Measurements from ENCODE around the gene FAM43A. TPM values are rescaled to one million over a fixed set of nuclear protein-coding genes. Genes with fewer than 3 reads are reported as not detected.
A peak's percentile ranks its signal among the peaks of the same experiment; 100 is the strongest.

The FAM43A gene
- total and polyA plus RNA-seq, 3 experiments from 2014 or later: 14.5 to 19.6 (median 14.9) TPM

GRCh38 chr3:194713299-194714136, 27.8 kb downstream of the FAM43A start:
- H3K27ac ChIP-seq (ENCODE audit: low read depth, low read length): no peak overlapping the region
- no peak for DNase-seq
- H3K36me3 ChIP-seq (ENCODE audit: insufficient read depth, low read length): no peaks in the 10 kb centered on the region
- H3K4me3 ChIP-seq (ENCODE audit: low read length): no peak overlapping the region
- no peaks in the 10 kb centered on the region for H3K4me1 ChIP-seq (ENCODE audit: insufficient read depth, low read length)
- POLR2A ChIA-PET: no interaction called here
- Mint-ChIP-seq H3K4me1 (peaks cover 12 to 19% (median 12%) of the 10 kb centered on the region in 3 donors), H3K27me3 (peaks cover 2 to 7% of the 10 kb centered on the region in 2 donors), H3K9me3 (no peaks in the 10 kb centered on the region), H3K36me3 (no peaks in the 10 kb centered on the region), H3K4me3 (no peak overlapping the region), H3K27ac (peak overlapping the region in 2 of 8 donors; percentile 17 to 51)
- no peaks in the 10 kb centered on the region for H3K9me3 ChIP-seq (ENCODE audit: low read length)
- H3K27me3 ChIP-seq (ENCODE audit: insufficient read depth, low read length, poor library complexity, severe bottlenecking): no peaks in the 10 kb centered on the region
- CTCF ChIA-PET: no interaction called here

- Mint-ChIP-seq H3K27me3 (peaks cover 2 to 7% of the 10 kb centered on the region in 2 donors), H3K4me1 (peaks cover 12 to 19% (median 12%) of the 10 kb centered on the region in 3 donors), H3K9me3 (no peaks in the 10 kb centered on the region), H3K36me3 (no peaks in the 10 kb centered on the region), H3K27ac (peak overlapping the region in 3 of 8 donors; percentile 60 to 98 (median 96)), H3K4me3 (no peak overlapping the region)
- Histone ChIP-seq H3K4me1 (ENCODE audit: insufficient read depth, low read length) (no peaks in the 10 kb centered on the region), H3K9me3 (ENCODE audit: low read length) (no peaks in the 10 kb centered on the region), H3K4me3 (ENCODE audit: low read length) (no peak overlapping the region), H3K27me3 (ENCODE audit: insufficient read depth, low read length, poor library complexity, severe bottlenecking) (no peaks in the 10 kb centered on the region), H3K27ac (ENCODE audit: low read depth, low read length) (no peak overlapping the region), H3K36me3 (ENCODE audit: insufficient read depth, low read length) (no peaks in the 10 kb centered on the region)
- ChIA-PET CTCF (no interaction called here), POLR2A (interaction anchor here (1.5 kb wide), 1 partner anchor 26 kb away, joined by 5 read pairs; no protein-coding TSS in a partner anchor)
- DNase-seq: no peak
Measured at GRCh38 chr3:194714137-194714455, 28.4 kb downstream of the FAM43A start.

GRCh38 chr3:194714564-194714963, 28.9 kb downstream of the FAM43A start:
- H3K27me3 Mint-ChIP-seq: peaks cover 2 to 7% of the 10 kb centered on the region in 2 donors
- POLR2A ChIA-PET: interaction anchor here (1.5 kb wide), 1 partner anchor 27 kb away, joined by 5 read pairs; no protein-coding TSS in a partner anchor
- no peaks in the 10 kb centered on the region for H3K27me3 ChIP-seq (ENCODE audit: insufficient read depth, low read length, poor library complexity, severe bottlenecking)
- H3K27ac ChIP-seq (ENCODE audit: low read depth, low read length): no peak overlapping the region
- H3K36me3 ChIP-seq (ENCODE audit: insufficient read depth, low read length): no peaks in the 10 kb centered on the region
- no peaks in the 10 kb centered on the region for H3K9me3 ChIP-seq (ENCODE audit: low read length)
- no peaks in the 10 kb centered on the region for H3K36me3 Mint-ChIP-seq
- CTCF ChIA-PET: no interaction called here
- H3K9me3 Mint-ChIP-seq: no peaks in the 10 kb centered on the region
- peak overlapping the region in 3 of 7 donors; percentile 14 to 71 (median 52) for H3K4me3 Mint-ChIP-seq
- no peak for DNase-seq
- H3K4me3 ChIP-seq (ENCODE audit: low read length): no peak overlapping the region
- H3K4me1 Mint-ChIP-seq: peaks cover 12 to 19% (median 12%) of the 10 kb centered on the region in 3 donors
- H3K4me1 ChIP-seq (ENCODE audit: insufficient read depth, low read length): no peaks in the 10 kb centered on the region
- peak overlapping the region; percentile 61 to 99 (median 91) for H3K27ac Mint-ChIP-seq

- H3K9me3 Mint-ChIP-seq: no peaks in the 10 kb centered on the region
- Histone ChIP-seq H3K27ac (ENCODE audit: low read depth, low read length) (no peak overlapping the region), H3K36me3 (ENCODE audit: insufficient read depth, low read length) (no peaks in the 10 kb centered on the region), H3K4me1 (ENCODE audit: insufficient read depth, low read length) (no peaks in the 10 kb centered on the region), H3K27me3 (ENCODE audit: insufficient read depth, low read length, poor library complexity, severe bottlenecking) (no peaks in the 10 kb centered on the region), H3K9me3 (ENCODE audit: low read length) (no peaks in the 10 kb centered on the region), H3K4me3 (ENCODE audit: low read length) (no peak overlapping the region)
- H3K36me3 Mint-ChIP-seq: no peaks in the 10 kb centered on the region
- POLR2A ChIA-PET: interaction anchor here (1.5 kb wide), 1 partner anchor 27 kb away, joined by 5 read pairs; no protein-coding TSS in a partner anchor
- CTCF ChIA-PET: no interaction called here
- peak in 3 of 5 donors; percentile 8 to 60 (median 50) for DNase-seq
- H3K27me3 Mint-ChIP-seq: peaks cover 2 to 7% of the 10 kb centered on the region in 2 donors
- peaks cover 12 to 19% (median 12%) of the 10 kb centered on the region in 3 donors for H3K4me1 Mint-ChIP-seq
- H3K4me3 Mint-ChIP-seq: peak overlapping the region in 6 of 7 donors; percentile 50 to 73 (median 56)
- peak overlapping the region; percentile 61 to 99 (median 91) for H3K27ac Mint-ChIP-seq
Measured at GRCh38 chr3:194715022-194715800, 29.5 kb downstream of the FAM43A start.

GRCh38 chr3:194718079-194718478, 32.4 kb downstream of the FAM43A start:
- Mint-ChIP-seq H3K4me3 (no peak overlapping the region), H3K36me3 (no peaks in the 10 kb centered on the region), H3K27me3 (peaks cover 0 to 4% of the 10 kb centered on the region in 2 donors), H3K27ac (peak overlapping the region in 3 of 8 donors; percentile 4 to 49 (median 40)), H3K4me1 (peaks cover 12 to 19% (median 12%) of the 10 kb centered on the region in 3 donors), H3K9me3 (no peaks in the 10 kb centered on the region)
- Histone ChIP-seq H3K4me3 (ENCODE audit: low read length) (no peak overlapping the region), H3K4me1 (ENCODE audit: insufficient read depth, low read length) (no peaks in the 10 kb centered on the region), H3K27ac (ENCODE audit: low read depth, low read length) (no peak overlapping the region), H3K9me3 (ENCODE audit: low read length) (no peaks in the 10 kb centered on the region), H3K36me3 (ENCODE audit: insufficient read depth, low read length) (no peaks in the 10 kb centered on the region), H3K27me3 (ENCODE audit: insufficient read depth, low read length, poor library complexity, severe bottlenecking) (no peaks in the 10 kb centered on the region)
- CTCF ChIA-PET: no interaction called here
- POLR2A ChIA-PET: no interaction called here
- no peak for DNase-seq

- Histone ChIP-seq H3K36me3 (ENCODE audit: insufficient read depth, low read length) (no peaks in the 10 kb centered on the region), H3K9me3 (ENCODE audit: low read length) (no peaks in the 10 kb centered on the region), H3K27me3 (ENCODE audit: insufficient read depth, low read length, poor library complexity, severe bottlenecking) (no peaks in the 10 kb centered on the region), H3K4me1 (ENCODE audit: insufficient read depth, low read length) (no peaks in the 10 kb centered on the region), H3K27ac (ENCODE audit: low read depth, low read length) (no peak overlapping the region), H3K4me3 (ENCODE audit: low read length) (no peak overlapping the region)
- ChIA-PET POLR2A (no interaction called here), CTCF (interaction anchor here (0.9 kb wide), 1 partner anchor 33 kb away, joined by 3 read pairs; no protein-coding TSS in a partner anchor)
- DNase-seq: no peak
- Mint-ChIP-seq H3K36me3 (no peaks in the 10 kb centered on the region), H3K27me3 (peaks cover 0 to 5% of the 10 kb centered on the region in 2 donors), H3K27ac (no peak overlapping the region), H3K9me3 (no peaks in the 10 kb centered on the region), H3K4me1 (peaks cover 6 to 13% (median 9%) of the 10 kb centered on the region in 3 donors), H3K4me3 (no peak overlapping the region)
Measured at GRCh38 chr3:194720048-194720447, 34.4 kb downstream of the FAM43A start.

- Histone ChIP-seq H3K36me3 (ENCODE audit: insufficient read depth, low read length) (no peaks in the 10 kb centered on the region), H3K9me3 (ENCODE audit: low read length) (no peaks in the 10 kb centered on the region), H3K27ac (ENCODE audit: low read depth, low read length) (no peak overlapping the region), H3K4me1 (ENCODE audit: insufficient read depth, low read length) (no peaks in the 10 kb centered on the region), H3K4me3 (ENCODE audit: low read length) (no peak overlapping the region), H3K27me3 (ENCODE audit: insufficient read depth, low read length, poor library complexity, severe bottlenecking) (no peaks in the 10 kb centered on the region)
- POLR2A ChIA-PET: no interaction called here
- Mint-ChIP-seq H3K4me3 (no peak overlapping the region), H3K27me3 (peaks cover 6 to 10% of the 10 kb centered on the region in 2 donors), H3K9me3 (no peaks in the 10 kb centered on the region), H3K4me1 (peaks cover 0 to 2% (median 0%) of the 10 kb centered on the region in 3 donors), H3K36me3 (no peaks in the 10 kb centered on the region), H3K27ac (peak overlapping the region in 1 of 8 donors; percentile 18)
- no peak for DNase-seq
- CTCF ChIA-PET: interaction anchor here (0.6 kb wide), 1 partner anchor 97 kb away, joined by 4 read pairs; no protein-coding TSS in a partner anchor
Measured at GRCh38 chr3:194723846-194724618, 38.3 kb downstream of the FAM43A start.
